ENCODE measurements around the gene CHRNA4. TPM values are rescaled to one million over a fixed set of nuclear protein-coding genes. Genes with fewer than 3 reads are reported as not detected.
A peak's percentile ranks its signal among the peaks of the same experiment; 100 is the strongest.

CHRNA4 gene
- total and polyA plus RNA-seq, 3 donors from 2014 or later = 3.3 to 8.3 (median 7.4) TPM

GRCh38 chr20:63328026-63328700, 33.0 kb downstream of the CHRNA4 start:
- Histone ChIP-seq H3K9me3 (no peaks in the 10 kb centered on the region), H3K4me3 (no peak overlapping the region), H3K4me1 (no peaks in the 10 kb centered on the region), H3K36me3 (ENCODE audit: low read depth, missing control alignments) (no peaks in the 10 kb centered on the region), H3K27me3 (no peaks in the 10 kb centered on the region), H3K27ac (no peak overlapping the region)
- intact Hi-C loops (cut with DNase I; ENCODE audit: low total_unique reads) = no loop called here
- 84 to 89% methylated on average over 7 to 20 of the region's 20 CpGs for WGBS, 2 donors
- TF ChIP-seq CTCF (IDR thresholded peaks at IDR 0.05) = no peak
- TF ChIP-seq POLR2A (IDR thresholded peaks at IDR 0.05) = no peak
- no peak for DNase-seq

GRCh38 chr20:63327231-63327745, 33.9 kb downstream of the CHRNA4 start:
- intact Hi-C loops (cut with DNase I; ENCODE audit: low total_unique reads) = no loop called here
- Histone ChIP-seq H3K27me3 (no peaks in the 10 kb centered on the region), H3K9me3 (no peaks in the 10 kb centered on the region), H3K36me3 (ENCODE audit: low read depth, missing control alignments) (no peaks in the 10 kb centered on the region), H3K4me1 (no peaks in the 10 kb centered on the region), H3K4me3 (no peak overlapping the region), H3K27ac (no peak overlapping the region)
- WGBS, 2 donors = 95 to 97% methylated on average over 5 to 7 of the region's 8 CpGs
- TF ChIP-seq POLR2A (IDR thresholded peaks at IDR 0.05) = no peak
- no peak for TF ChIP-seq CTCF (IDR thresholded peaks at IDR 0.05)
- DNase-seq = no peak

- TF ChIP-seq POLR2A (IDR thresholded peaks at IDR 0.05) = no peak
- no peak for TF ChIP-seq CTCF (IDR thresholded peaks at IDR 0.05)
- H3K27me3 ChIP-seq = no peaks in the 10 kb centered on the region
- no peaks in the 10 kb centered on the region for H3K36me3 ChIP-seq (ENCODE audit: low read depth, missing control alignments)
- intact Hi-C loops (cut with DNase I; ENCODE audit: low total_unique reads) = no loop called here
- no peaks in the 10 kb centered on the region for H3K9me3 ChIP-seq
- WGBS, 2 donors = 92% methylated on average over 7 to 15 of the region's 15 CpGs
- peak; percentile 26 for DNase-seq
- H3K27ac ChIP-seq = no peak overlapping the region
- no peaks in the 10 kb centered on the region for H3K4me1 ChIP-seq
- H3K4me3 ChIP-seq = no peak overlapping the region
Measured at GRCh38 chr20:63326314-63327230, 34.6 kb downstream of the CHRNA4 start.

GRCh38 chr20:63325554-63326313, 35.4 kb downstream of the CHRNA4 start:
- H3K27me3 ChIP-seq = no peaks in the 10 kb centered on the region
- H3K4me1 ChIP-seq = no peaks in the 10 kb centered on the region
- H3K27ac ChIP-seq = no peak overlapping the region
- no peaks in the 10 kb centered on the region for H3K9me3 ChIP-seq
- H3K4me3 ChIP-seq = no peak overlapping the region
- H3K36me3 ChIP-seq (ENCODE audit: low read depth, missing control alignments) = no peaks in the 10 kb centered on the region
- no peak for DNase-seq
- TF ChIP-seq POLR2A (IDR thresholded peaks at IDR 0.05) (no peak), CTCF (IDR thresholded peaks at IDR 0.05) (no peak)
- 98% methylated on average over 8 of the region's 8 CpGs; no CpG with 5 or more reads in 1 of the 2 donors for WGBS, 2 donors
- intact Hi-C loops (cut with DNase I; ENCODE audit: low total_unique reads) = no loop called here

Measured in testis (tissue), 3 donors.